GM12872 (cell line): Measurements from ENCODE around the gene GNG7.

Source experiments
- TF ChIP-seq, protein P1 (sequence below): IDR thresholded peaks from 3 replicates; pipeline ENCODE4 v1.5.1; 2011; ENCODE audit warnings: low read depth, mild to moderate bottlenecking, low read length, moderate library complexity; ENCODE audit not compliant: insufficient read depth

GNG7 gene

DNA sequence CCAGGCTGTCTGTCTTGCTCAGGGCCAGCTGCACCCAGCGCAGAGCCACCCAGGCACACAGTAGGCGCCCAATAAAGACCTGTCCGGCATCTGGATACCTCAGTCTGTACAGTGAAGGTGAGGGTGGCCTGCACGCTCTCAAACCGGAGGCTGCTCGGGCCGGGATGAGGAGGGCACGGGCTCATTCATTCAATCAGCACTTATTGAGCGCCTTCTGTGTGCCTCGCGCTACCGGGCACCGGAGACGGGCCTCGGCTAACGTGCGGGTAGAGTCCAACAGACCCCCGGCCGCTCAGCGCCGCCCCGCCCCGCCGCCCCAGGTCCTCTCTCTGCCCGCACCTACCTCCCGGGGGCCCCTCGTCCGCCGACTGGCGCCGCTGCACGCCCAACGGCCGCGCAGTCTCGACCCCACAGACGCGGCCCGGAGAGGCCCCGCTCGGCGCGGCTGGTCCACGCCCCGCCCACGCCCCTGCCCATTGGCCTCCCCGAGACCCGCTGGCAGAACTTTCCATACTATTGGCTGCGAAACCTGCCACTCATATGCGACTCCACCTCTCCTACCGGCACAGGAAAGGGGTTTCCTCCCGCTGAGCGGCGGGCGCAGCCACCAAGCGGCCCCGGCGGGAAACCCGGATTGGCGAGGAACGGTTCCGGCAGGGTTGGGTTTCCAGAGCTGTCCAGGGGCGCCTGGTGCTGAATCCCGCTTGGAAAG is 37.3 kb upstream of the GNG7 start, which contains the start of gene SLC39A3:
Gene SLC39A3, minus strand, starts transcription at position 416 of the 712 bp plus-strand sequence. CDS start 2,760 bp downstream, outside the sequence.
- TF ChIP-seq, protein P1, sequence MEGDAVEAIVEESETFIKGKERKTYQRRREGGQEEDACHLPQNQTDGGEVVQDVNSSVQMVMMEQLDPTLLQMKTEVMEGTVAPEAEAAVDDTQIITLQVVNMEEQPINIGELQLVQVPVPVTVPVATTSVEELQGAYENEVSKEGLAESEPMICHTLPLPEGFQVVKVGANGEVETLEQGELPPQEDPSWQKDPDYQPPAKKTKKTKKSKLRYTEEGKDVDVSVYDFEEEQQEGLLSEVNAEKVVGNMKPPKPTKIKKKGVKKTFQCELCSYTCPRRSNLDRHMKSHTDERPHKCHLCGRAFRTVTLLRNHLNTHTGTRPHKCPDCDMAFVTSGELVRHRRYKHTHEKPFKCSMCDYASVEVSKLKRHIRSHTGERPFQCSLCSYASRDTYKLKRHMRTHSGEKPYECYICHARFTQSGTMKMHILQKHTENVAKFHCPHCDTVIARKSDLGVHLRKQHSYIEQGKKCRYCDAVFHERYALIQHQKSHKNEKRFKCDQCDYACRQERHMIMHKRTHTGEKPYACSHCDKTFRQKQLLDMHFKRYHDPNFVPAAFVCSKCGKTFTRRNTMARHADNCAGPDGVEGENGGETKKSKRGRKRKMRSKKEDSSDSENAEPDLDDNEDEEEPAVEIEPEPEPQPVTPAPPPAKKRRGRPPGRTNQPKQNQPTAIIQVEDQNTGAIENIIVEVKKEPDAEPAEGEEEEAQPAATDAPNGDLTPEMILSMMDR, result no peak

DNA sequence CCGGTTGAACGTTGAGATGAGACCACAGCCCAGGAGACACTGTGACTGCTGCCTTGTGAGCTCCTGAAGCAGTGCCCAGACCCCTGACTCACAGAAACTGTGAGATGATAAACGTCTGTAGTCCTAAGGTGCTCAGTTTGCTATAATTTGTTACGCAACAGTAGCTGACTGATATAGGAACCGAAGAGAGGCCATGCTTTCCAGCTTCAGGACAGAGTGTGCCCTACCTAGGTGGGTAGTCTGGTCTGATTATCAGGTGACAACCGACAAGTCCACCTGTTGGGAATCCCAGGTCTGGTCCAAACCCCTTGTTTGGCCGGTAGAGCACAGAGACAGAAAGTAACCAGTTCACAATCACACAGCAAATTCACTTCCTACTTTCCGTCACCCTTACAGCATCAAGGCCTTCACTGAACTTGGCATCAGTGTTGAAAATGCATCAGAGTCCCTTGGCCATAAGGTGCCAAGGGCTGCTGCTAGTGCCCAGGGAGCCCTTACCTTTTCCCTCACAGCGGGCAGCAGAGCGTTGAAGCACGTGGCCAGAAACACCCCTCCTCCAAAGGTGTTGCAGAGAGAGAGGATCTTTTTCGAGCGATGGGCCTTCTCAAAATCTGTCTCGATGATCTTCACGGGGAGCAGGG is 34.2 kb upstream of the GNG7 start:
- TF ChIP-seq, protein P1, result no peak

DNA sequence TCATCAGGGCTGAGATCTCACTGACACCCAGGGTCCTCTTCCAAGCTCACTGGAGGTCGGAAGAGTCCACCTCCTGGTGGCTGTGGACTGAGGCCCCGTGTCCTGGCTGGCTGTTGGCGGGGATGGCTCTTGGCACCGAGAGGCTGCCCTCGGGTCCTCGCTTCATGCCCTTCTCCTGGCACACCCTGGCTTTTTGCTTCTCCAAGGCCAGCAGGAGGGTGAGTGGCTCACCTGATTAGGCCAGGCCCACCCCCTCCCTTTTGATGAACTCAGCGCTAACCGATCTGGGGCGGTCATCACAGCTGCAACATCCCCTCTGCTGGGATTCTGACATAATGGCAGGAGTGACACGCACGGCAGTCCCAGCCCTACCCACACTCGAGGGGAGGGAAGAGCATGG is 32.9 kb upstream of the GNG7 start:
- TF ChIP-seq, protein P1, result no peak

DNA sequence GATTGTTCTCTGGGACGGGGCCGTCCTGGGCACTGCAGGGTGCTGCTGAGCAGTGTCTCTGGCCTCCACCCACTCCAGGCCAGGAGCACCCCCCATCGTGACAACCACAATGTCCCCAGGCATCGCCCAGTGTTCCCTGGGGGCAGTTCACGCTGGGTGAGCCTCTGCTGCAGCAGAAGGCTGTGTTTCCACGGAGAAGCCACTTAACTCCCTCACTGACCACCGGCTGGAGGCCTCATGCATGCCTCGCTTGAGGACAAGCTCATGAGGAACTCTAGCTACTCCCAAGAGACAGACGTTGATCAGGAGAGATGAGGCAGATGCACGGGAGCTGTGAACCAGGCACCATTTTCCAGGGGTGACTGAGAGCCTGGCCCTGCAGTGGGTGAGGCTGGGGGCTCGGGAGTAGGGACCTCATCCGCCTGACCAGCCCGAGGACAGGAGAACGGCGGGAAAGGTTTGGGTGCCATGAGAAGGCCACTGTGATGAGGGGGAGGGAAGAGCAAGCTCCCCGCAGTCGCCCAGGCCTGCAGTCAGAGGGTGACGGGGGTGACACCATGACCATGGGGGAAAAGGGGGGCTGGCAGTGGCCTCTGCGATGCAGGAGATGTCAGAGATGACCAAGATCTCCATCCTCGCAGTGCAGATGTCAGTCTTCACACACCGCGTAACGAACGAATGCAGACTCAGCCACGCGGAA is 32.2 kb upstream of the GNG7 start:
- TF ChIP-seq, protein P1, result no peak

DNA sequence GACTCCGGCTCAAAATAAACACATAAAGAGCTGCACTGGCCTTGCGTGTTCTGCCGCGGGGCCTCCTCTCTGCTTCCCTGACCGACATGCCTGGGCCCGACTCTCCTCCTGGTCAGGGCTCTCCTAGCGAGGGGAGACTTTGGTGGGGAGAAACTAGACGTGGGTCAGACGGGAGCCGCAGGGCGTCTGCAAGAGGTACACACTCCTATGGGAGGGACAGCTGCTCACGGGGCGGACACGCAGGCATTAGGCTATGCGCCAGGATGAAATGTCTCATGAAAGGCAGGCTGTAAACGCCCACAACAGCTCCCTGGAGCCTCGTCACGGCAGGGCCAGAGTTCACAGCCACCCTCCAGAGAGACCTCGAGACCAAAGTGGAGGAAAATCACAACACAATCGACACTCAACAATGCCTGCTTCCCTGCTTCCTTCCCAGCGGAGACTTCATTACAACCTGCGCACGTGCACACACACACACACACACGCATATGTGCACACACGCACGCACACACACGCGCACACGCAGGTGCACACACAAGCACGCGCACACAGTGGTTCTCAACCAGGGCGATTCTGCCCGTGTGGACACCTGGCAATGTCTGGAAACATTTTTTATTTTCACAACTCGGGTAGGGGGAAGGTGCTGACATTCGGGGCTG is 31.6 kb upstream of the GNG7 start:
- TF ChIP-seq, protein P1, result no peak

DNA sequence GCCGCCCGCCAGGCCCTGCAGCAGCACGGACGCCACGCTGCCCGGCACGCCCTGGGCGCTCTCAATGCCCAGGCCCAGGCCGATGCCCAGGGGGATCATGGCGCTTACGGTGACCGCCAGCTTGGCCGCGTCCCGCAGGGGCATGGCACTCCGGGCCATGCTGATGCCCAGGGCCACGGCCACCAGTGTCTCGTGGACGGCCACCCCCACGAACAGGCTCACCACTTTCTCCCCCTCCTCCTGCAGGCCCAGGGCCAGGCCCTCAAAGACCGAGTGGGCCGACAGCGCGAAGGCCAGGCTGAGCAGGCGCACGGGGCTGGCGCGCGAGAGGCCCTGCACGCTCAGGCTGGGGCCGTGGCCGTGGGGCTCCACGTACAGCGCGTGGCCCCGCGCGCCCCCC is 30.4 kb upstream of the GNG7 start:
- TF ChIP-seq, protein P1, result no peak
